GM12873 (cell line): ENCODE measurements around the gene USE1.

Source experiments
- TF ChIP-seq, protein P1 (sequence below): IDR thresholded peaks from 2 replicates; pipeline ENCODE4 v1.5.1; 2012; ENCODE audit warnings: low read depth, mild to moderate bottlenecking, moderate library complexity, low read length, control low read depth; ENCODE audit not compliant: insufficient read depth; ENCODE audit errors: missing control alignments

The USE1 gene

DNA sequence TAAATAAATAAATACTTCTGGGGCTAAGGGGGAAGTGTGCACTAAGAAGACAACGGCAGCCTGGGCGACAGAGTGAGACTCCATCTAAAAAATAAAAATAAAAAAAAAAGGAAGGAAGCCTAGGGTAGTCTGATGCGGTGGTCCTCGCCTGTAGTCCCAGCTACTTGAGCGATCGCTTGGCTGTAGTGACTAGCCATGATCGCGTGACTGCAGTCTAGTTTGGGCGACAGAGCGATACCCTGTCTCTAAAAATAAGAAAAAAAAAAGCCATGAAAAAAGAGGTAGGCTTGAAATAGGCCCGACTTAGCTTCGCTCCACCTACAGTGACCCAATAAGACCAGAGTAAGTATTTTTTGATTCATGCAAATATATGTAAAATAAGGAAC is 51.4 kb downstream of the USE1 start:
- TF ChIP-seq, protein P1, sequence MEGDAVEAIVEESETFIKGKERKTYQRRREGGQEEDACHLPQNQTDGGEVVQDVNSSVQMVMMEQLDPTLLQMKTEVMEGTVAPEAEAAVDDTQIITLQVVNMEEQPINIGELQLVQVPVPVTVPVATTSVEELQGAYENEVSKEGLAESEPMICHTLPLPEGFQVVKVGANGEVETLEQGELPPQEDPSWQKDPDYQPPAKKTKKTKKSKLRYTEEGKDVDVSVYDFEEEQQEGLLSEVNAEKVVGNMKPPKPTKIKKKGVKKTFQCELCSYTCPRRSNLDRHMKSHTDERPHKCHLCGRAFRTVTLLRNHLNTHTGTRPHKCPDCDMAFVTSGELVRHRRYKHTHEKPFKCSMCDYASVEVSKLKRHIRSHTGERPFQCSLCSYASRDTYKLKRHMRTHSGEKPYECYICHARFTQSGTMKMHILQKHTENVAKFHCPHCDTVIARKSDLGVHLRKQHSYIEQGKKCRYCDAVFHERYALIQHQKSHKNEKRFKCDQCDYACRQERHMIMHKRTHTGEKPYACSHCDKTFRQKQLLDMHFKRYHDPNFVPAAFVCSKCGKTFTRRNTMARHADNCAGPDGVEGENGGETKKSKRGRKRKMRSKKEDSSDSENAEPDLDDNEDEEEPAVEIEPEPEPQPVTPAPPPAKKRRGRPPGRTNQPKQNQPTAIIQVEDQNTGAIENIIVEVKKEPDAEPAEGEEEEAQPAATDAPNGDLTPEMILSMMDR = no peak

DNA sequence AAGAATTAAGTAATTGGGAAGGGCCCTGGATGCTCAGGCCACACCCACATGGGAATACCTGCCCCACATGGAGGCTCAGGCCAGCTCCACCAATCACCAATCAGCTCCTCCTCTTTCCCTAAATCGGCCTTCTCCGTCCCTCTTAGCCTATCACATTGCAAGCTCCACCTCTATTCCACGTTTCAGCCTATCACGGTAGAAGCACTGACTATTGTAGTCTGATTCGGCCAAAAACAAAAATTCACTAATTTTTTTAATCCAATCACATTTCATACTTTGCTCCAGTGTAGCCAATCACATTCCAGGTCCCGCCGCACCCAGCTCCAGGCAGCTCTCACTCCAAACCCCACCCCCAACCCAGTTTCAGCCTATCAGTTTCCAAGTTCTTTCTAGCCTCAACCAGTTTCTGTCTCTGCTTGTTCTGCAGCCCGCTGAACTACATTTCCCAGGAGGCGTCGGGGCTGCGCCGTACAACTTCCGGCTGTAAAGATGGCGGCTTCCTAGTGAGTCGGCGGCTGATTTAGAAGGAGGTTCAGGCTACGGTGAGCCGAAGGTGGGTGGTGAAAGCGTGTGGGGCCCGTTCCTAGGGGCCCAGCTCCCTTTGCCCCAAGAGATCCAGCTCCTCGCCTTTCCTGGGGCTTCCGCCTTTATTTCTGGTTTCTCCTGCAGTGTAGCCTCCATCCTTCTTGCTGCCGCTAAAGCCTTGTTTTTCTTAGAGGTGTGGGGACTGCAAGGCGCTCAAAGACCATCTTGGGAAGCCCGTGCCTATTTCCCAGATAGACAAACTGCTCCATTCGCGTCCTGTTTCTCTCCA is 52.0 kb downstream of the USE1 start, which contains the start of gene BABAM1:
BABAM1 (plus strand) TSS at position 469 of the 814 bp plus-strand sequence. CDS start 1,364 bp downstream, outside the sequence.
- TF ChIP-seq, protein P1 = no peak

DNA sequence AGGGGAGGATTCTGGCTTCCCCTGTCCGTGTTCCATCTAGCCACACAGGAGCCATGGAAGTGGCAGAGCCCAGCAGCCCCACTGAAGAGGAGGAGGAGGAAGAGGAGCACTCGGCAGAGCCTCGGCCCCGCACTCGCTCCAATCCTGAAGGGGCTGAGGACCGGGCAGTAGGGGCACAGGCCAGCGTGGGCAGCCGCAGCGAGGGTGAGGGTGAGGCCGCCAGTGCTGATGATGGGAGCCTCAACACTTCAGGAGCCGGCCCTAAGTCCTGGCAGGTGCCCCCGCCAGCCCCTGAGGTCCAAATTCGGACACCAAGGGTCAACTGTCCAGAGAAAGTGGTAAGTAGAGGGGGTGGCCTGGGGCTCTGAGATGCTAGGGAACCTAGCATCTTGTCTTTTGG is 53.6 kb downstream of the USE1 start:
- TF ChIP-seq, protein P1 = no peak
